ENCODE results near the gene GYG2. TPM values are rescaled to one million over a fixed set of nuclear protein-coding genes. Genes with fewer than 3 reads are reported as not detected.

The GYG2 gene
- total and polyA plus RNA-seq, 9 donors, result 1.3 to 5.3 (median 3.1) TPM

DNA sequence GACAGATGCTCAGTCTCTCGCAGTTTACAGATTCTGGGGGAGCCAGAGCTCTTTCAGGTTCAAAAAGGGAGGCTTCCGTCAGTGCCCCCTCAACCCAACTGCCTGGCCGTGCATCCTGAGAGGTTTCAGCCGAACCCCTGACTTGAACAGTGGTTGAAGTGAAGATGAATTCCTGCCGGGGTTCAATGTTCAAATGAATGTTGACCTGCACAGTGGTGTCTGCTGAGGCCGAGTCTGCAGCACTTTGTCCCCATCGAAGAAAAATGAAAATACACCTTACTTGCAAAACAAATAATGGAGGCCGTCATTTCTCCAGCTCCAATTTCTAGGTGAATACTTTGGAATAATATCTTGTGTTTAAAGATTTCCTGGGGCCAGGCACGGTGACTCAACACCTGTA lies 33.7 kb downstream of the GYG2 start:
- no peak overlapping the region for H3K4me3 ChIP-seq (ENCODE audit: low read length)
- H3K4me1 ChIP-seq (ENCODE audit: control insufficient read depth, insufficient read depth, low read length), result no peaks in the 10 kb centered on the region
- no peaks in the 10 kb centered on the region for H3K36me3 ChIP-seq (ENCODE audit: control insufficient read depth, insufficient read depth, low read length)
- peaks cover 4% of the 10 kb centered on the region for H3K27me3 ChIP-seq (ENCODE audit: control insufficient read depth, insufficient read depth, low read length)
- no peaks in the 10 kb centered on the region for H3K9me3 ChIP-seq (replicated peaks; ENCODE audit: control insufficient read depth, low read depth, low read length)
- no peak overlapping the region for H3K27ac ChIP-seq (ENCODE audit: low read length)
- no peak for DNase-seq
- WGBS (ENCODE audit: insufficient coverage), result 78% methylated on average over 2 of the region's 9 CpGs

DNA sequence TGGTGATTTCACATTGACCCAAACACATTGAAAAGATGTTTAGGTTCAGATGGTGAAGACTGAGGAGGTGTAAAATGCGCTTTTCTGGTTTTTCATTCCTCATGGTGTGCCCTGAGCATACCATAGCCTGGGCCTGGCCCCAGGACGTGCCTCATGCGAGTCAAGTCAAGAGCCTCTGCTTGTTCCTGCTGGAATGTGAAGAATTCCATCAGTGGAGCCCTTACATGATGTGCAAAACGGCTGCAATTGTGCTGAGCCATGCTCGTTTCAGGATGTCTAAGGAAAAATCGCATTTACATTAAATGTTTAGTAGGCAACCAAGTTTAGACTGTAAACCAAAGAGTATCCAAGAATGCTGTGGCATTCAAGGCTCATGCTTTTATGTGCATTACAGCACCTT lies 34.9 kb downstream of the GYG2 start:
- no peak for DNase-seq
- Histone ChIP-seq H3K9me3 (replicated peaks; ENCODE audit: control insufficient read depth, low read depth, low read length) (no peaks in the 10 kb centered on the region), H3K4me3 (ENCODE audit: low read length) (no peak overlapping the region), H3K27ac (ENCODE audit: low read length) (no peak overlapping the region), H3K36me3 (ENCODE audit: control insufficient read depth, insufficient read depth, low read length) (no peaks in the 10 kb centered on the region), H3K4me1 (ENCODE audit: control insufficient read depth, insufficient read depth, low read length) (no peaks in the 10 kb centered on the region), H3K27me3 (ENCODE audit: control insufficient read depth, insufficient read depth, low read length) (peaks cover 4% of the 10 kb centered on the region)
- WGBS (ENCODE audit: insufficient coverage), result 47% methylated on average over 6 of the region's 6 CpGs

DNA sequence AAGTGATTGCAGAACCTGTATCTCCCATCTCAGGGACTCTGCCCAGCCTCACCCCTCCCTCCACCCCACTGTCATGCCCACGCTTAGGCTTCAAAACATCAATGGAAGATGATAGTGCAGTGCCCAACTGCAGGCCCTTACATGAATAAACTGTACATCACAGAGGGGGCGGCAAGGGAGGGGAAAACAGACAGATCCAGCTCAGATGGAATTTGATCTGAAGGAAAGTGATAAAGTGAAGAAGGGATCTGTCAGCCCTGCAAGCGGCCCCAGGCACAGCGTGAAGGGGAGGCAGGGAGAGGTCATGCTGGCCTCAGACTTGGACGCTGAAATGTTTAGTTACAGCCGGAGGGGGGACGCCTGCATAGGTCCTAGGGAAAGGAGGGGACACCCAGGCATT lies 38.5 kb downstream of the GYG2 start:
- H3K4me1 ChIP-seq (ENCODE audit: control insufficient read depth, insufficient read depth, low read length), result no peaks in the 10 kb centered on the region
- 87% methylated on average over 6 of the region's 7 CpGs for WGBS (ENCODE audit: insufficient coverage)
- H3K4me3 ChIP-seq (ENCODE audit: low read length), result no peak overlapping the region
- H3K9me3 ChIP-seq (replicated peaks; ENCODE audit: control insufficient read depth, low read depth, low read length), result peaks cover 5% of the 10 kb centered on the region
- DNase-seq, result no peak
- H3K36me3 ChIP-seq (ENCODE audit: control insufficient read depth, insufficient read depth, low read length), result no peaks in the 10 kb centered on the region
- peaks cover 2% of the 10 kb centered on the region for H3K27me3 ChIP-seq (ENCODE audit: control insufficient read depth, insufficient read depth, low read length)
- H3K27ac ChIP-seq (ENCODE audit: low read length), result no peak overlapping the region

DNA sequence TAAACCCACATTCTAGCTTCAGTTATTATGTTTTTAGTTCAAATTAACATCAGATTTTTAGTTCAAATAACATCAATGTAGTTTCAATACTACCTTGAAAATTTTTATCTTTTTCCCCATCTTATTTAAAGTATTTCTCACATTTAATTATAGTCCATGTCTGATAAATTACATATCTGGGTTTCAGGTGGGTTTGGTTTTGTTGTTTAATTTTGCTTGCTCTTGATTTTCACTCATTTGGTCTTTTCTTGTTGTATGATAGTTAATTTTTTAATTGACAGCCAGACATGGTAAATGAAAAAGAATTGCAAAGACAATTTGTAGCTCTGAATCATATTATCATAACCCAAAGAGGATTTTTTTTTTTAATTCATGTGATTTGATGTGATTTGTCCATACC lies 41.9 kb downstream of the GYG2 start:
- no peaks in the 10 kb centered on the region for H3K27me3 ChIP-seq (ENCODE audit: control insufficient read depth, insufficient read depth, low read length)
- no peaks in the 10 kb centered on the region for H3K4me1 ChIP-seq (ENCODE audit: control insufficient read depth, insufficient read depth, low read length)
- no peak overlapping the region for H3K27ac ChIP-seq (ENCODE audit: low read length)
- no peak overlapping the region for H3K4me3 ChIP-seq (ENCODE audit: low read length)
- DNase-seq, result no peak
- H3K36me3 ChIP-seq (ENCODE audit: control insufficient read depth, insufficient read depth, low read length), result no peaks in the 10 kb centered on the region
- peaks cover 15% of the 10 kb centered on the region for H3K9me3 ChIP-seq (replicated peaks; ENCODE audit: control insufficient read depth, low read depth, low read length)

DNA sequence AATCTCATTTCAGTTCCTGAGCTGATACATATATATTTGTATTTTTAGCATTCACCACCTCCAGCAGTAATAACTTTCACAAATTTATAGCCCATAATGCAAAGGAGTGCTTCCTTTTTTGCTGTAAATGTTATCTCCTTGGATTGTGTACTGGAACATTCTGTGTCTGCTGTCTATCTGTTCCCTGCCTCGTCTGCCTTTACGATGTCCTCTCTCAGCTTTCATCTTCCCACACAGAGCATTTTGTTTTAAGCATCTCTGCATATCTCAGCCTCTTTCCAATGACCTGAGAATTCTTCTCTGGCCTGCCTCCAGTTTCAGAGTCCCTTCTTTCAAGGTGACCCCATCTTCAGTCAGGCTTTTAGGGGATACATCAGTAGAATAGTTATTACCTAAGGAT lies 43.1 kb downstream of the GYG2 start:
- DNase-seq, result no peak
- H3K36me3 ChIP-seq (ENCODE audit: control insufficient read depth, insufficient read depth, low read length), result no peaks in the 10 kb centered on the region
- WGBS (ENCODE audit: insufficient coverage), result 25% methylated on average over 2 of the region's 2 CpGs
- no peak overlapping the region for H3K4me3 ChIP-seq (ENCODE audit: low read length)
- H3K27ac ChIP-seq (ENCODE audit: low read length), result no peak overlapping the region
- H3K9me3 ChIP-seq (replicated peaks; ENCODE audit: control insufficient read depth, low read depth, low read length), result peaks cover 15% of the 10 kb centered on the region
- H3K27me3 ChIP-seq (ENCODE audit: control insufficient read depth, insufficient read depth, low read length), result no peaks in the 10 kb centered on the region
- H3K4me1 ChIP-seq (ENCODE audit: control insufficient read depth, insufficient read depth, low read length), result no peaks in the 10 kb centered on the region

DNA sequence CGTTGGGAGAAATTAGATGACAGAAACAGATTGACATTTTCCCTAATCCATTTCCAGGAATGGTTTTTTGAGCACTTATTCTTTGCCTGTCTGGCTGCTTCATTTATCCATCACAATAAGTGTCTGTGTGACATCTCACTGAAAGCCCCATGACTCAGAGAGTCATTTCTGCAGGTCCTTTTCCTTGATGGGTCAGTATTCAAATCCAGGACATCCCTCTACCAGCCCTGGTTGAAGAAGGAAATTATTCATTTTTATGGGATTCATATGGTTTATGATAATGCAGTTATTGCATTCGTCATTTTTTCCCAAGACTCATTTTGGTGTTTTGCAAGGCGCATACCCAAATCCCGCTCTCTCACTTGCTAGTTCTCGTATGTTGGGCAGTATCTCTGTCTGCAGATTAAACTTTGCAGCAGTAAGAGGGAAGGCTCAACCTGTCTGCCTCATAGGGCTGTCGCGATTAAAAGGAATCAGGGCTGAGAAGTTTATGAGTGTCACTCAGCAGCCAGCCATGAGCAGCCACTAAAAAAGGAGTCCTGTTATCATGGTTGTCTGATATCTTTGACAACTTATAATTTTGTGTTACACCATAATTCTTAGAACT lies 44.0 kb downstream of the GYG2 start:
- H3K27me3 ChIP-seq (ENCODE audit: control insufficient read depth, insufficient read depth, low read length), result no peaks in the 10 kb centered on the region
- 97% methylated on average over 6 of the region's 7 CpGs for WGBS (ENCODE audit: insufficient coverage)
- no peaks in the 10 kb centered on the region for H3K4me1 ChIP-seq (ENCODE audit: control insufficient read depth, insufficient read depth, low read length)
- no peak overlapping the region for H3K4me3 ChIP-seq (ENCODE audit: low read length)
- no peaks in the 10 kb centered on the region for H3K36me3 ChIP-seq (ENCODE audit: control insufficient read depth, insufficient read depth, low read length)
- peaks cover 15% of the 10 kb centered on the region for H3K9me3 ChIP-seq (replicated peaks; ENCODE audit: control insufficient read depth, low read depth, low read length)
- DNase-seq, result no peak
- no peak overlapping the region for H3K27ac ChIP-seq (ENCODE audit: low read length)

DNA sequence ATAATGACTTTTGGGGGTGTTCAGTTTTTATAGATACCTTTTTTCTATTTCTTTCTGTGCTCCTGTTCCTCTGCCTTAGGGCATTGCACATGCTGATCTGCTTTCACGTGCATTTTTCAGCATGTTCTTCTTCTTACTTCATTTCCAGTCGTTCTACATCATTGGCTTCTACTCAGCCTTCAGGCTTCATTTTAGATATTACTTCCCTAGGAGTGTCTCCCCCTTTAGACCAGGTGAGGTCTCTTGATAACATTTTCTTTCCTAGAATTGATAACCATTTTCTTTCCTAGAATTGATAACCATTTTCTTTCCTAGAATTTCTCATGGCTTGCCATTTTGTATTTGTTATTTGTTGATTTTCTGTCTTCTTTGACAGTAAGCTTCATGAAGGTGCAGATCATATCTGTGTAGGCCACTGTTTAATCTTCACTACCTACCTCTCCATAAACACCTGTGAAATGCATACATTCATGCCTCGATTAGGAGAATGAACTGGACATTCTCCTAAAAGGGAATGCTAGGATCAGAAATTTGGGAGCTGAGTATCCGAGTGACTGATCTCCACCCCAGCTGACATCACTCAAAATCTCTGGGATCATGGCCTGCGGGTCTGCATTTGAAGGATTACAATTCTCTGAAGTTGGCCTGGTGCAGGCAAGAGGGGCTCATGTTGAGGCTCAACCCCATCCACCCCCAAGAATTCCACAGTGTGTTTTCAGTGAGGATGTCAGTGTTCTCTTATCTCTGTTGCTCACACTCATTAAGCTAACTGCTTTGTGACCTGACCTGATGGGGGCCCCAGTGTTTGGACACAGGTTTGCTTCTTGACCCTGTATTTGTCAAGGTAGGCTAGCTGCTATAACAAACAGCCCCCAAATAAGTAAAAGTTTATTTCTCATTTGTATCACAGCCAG lies 45.7 kb downstream of the GYG2 start:
- WGBS (ENCODE audit: insufficient coverage), result 100% methylated on average over 2 of the region's 5 CpGs
- Histone ChIP-seq H3K4me3 (ENCODE audit: low read length) (no peak overlapping the region), H3K27me3 (ENCODE audit: control insufficient read depth, insufficient read depth, low read length) (no peaks in the 10 kb centered on the region), H3K36me3 (ENCODE audit: control insufficient read depth, insufficient read depth, low read length) (no peaks in the 10 kb centered on the region), H3K4me1 (ENCODE audit: control insufficient read depth, insufficient read depth, low read length) (no peaks in the 10 kb centered on the region), H3K27ac (ENCODE audit: low read length) (no peak overlapping the region), H3K9me3 (replicated peaks; ENCODE audit: control insufficient read depth, low read depth, low read length) (peaks cover 15% of the 10 kb centered on the region)
- no peak for DNase-seq

DNA sequence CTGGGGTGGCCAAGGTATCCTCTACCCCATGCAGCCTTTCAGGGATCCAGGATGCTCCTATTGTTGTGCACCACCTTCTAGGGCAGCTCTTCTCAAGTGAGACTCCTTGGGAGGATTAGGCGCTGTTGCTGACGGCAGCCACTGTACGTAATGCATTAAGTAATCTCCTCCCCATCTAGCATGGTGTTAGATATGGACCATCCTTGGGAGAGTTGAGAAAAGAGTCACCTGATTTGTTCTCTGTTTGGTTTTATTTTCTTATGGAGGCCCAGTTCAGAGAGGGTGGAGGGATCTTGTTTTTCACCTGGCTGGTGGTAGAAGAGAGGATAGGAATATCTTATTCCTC lies 46.4 kb downstream of the GYG2 start:
- DNase-seq, result no peak
- Histone ChIP-seq H3K4me3 (ENCODE audit: low read length) (no peak overlapping the region), H3K4me1 (ENCODE audit: control insufficient read depth, insufficient read depth, low read length) (no peaks in the 10 kb centered on the region), H3K36me3 (ENCODE audit: control insufficient read depth, insufficient read depth, low read length) (no peaks in the 10 kb centered on the region), H3K27me3 (ENCODE audit: control insufficient read depth, insufficient read depth, low read length) (no peaks in the 10 kb centered on the region), H3K9me3 (replicated peaks; ENCODE audit: control insufficient read depth, low read depth, low read length) (peaks cover 15% of the 10 kb centered on the region), H3K27ac (ENCODE audit: low read length) (no peak overlapping the region)
- WGBS (ENCODE audit: insufficient coverage), result no CpG with 5 or more reads among the region's 3 CpGs

DNA sequence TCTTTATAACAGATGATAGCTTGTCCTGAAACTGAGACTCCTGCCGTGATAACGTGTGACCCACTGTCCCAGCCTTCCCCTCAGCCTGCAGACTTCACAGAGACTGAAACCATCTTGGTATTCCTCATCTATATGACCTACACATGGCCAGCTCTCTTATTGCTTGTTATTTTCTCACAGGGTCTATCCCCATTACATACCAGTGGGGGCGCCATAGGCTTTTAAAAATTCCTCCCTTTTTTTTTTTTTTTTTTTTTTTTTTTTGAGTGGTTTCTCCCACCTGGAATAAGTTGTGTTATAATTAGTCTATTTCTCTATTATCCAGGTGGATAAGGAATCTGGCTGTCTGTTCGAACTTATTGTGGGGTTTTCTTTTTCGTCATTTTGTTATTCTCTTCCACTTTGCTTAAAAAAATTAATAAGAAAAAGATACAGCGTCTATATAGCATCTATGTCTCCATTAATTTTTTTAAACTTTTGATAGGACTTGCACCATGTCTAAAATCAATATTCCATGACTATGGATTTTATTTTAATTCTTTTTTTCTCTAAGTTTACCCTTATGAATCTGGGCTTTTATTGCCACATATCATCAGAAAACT lies 47.2 kb downstream of the GYG2 start:
- Histone ChIP-seq H3K27ac (ENCODE audit: low read length) (no peak overlapping the region), H3K36me3 (ENCODE audit: control insufficient read depth, insufficient read depth, low read length) (no peaks in the 10 kb centered on the region), H3K27me3 (ENCODE audit: control insufficient read depth, insufficient read depth, low read length) (no peaks in the 10 kb centered on the region), H3K4me1 (ENCODE audit: control insufficient read depth, insufficient read depth, low read length) (no peaks in the 10 kb centered on the region), H3K9me3 (replicated peaks; ENCODE audit: control insufficient read depth, low read depth, low read length) (peaks cover 14% of the 10 kb centered on the region), H3K4me3 (ENCODE audit: low read length) (no peak overlapping the region)
- WGBS (ENCODE audit: insufficient coverage), result 67% methylated on average over 2 of the region's 6 CpGs
- DNase-seq, result no peak

DNA sequence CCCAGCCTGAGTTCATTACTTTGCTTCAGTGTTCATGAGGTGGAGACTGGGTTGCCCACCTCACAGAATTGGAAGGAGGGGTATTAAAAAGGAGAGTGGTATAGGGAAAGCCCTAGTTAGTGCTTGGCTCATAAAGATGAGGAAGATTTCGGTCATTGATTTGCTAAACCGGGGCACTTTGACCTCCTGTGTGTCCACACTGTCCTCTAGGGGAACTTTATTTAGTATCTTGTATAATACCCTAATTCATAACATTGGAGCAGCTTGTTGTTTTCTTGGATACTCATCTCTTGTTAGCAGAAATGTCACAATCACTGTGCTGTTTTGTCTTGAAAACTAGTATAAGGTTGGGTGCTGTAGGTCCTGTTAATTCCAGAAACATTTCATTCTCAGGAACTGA lies 49.8 kb downstream of the GYG2 start:
- Histone ChIP-seq H3K27ac (ENCODE audit: low read length) (no peak overlapping the region), H3K27me3 (ENCODE audit: control insufficient read depth, insufficient read depth, low read length) (no peaks in the 10 kb centered on the region), H3K4me1 (ENCODE audit: control insufficient read depth, insufficient read depth, low read length) (no peaks in the 10 kb centered on the region), H3K4me3 (ENCODE audit: low read length) (no peak overlapping the region), H3K36me3 (ENCODE audit: control insufficient read depth, insufficient read depth, low read length) (no peaks in the 10 kb centered on the region), H3K9me3 (replicated peaks; ENCODE audit: control insufficient read depth, low read depth, low read length) (peaks cover 10% of the 10 kb centered on the region)
- no CpG with 5 or more reads among the region's 2 CpGs for WGBS (ENCODE audit: insufficient coverage)
- no peak for DNase-seq

All from muscle of leg (tissue), 11 donors.